ENCODE data around the gene TOPAZ1.

Gene TOPAZ1

DNA sequence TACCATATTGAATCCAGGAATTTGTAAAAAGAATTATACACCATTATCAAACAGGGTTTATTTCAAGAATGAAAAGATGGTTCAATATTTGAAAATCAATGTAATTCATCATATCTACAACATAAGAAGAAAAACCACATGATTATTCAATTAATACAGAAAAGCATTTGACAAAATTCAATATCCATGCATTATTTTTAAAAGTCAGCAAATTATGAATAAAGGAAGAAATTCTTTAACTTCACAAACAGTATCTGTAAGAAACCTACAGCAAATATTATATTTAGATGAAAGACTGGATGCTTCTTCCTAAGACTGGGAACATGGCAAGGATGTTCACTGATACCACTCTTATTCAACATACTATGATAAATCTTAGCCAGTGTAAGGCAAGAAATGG, 55.6 kb downstream of the TOPAZ1 start:
- no peaks in the 10 kb centered on the region for H4K20me1 ChIP-seq (ENCODE audit: low read depth, low read length)
- no peaks in the 10 kb centered on the region for H3K9me2 ChIP-seq (replicated peaks; ENCODE audit: insufficient read depth, low read length)
- H3K79me2 ChIP-seq (ENCODE audit: insufficient read depth, low read length): no peaks in the 10 kb centered on the region
- TF ChIP-seq, protein P1, sequence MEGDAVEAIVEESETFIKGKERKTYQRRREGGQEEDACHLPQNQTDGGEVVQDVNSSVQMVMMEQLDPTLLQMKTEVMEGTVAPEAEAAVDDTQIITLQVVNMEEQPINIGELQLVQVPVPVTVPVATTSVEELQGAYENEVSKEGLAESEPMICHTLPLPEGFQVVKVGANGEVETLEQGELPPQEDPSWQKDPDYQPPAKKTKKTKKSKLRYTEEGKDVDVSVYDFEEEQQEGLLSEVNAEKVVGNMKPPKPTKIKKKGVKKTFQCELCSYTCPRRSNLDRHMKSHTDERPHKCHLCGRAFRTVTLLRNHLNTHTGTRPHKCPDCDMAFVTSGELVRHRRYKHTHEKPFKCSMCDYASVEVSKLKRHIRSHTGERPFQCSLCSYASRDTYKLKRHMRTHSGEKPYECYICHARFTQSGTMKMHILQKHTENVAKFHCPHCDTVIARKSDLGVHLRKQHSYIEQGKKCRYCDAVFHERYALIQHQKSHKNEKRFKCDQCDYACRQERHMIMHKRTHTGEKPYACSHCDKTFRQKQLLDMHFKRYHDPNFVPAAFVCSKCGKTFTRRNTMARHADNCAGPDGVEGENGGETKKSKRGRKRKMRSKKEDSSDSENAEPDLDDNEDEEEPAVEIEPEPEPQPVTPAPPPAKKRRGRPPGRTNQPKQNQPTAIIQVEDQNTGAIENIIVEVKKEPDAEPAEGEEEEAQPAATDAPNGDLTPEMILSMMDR (IDR thresholded peaks at IDR 0.05; ENCODE audit: insufficient read depth, low read length, poor library complexity, severe bottlenecking): no peak
- no peak overlapping the region for H3K4me3 ChIP-seq (ENCODE audit: insufficient read depth, low read length, poor library complexity, severe bottlenecking)
- H3F3A ChIP-seq (ENCODE audit: insufficient read depth): no peaks in the 10 kb centered on the region
- H3K9me3 ChIP-seq (ENCODE audit: insufficient read depth, low read length): no peaks in the 10 kb centered on the region
- H3K27me3 ChIP-seq (ENCODE audit: low read length): no peaks in the 10 kb centered on the region
- no peak overlapping the region for H2AFZ ChIP-seq (ENCODE audit: low read depth, low read length, severe bottlenecking)
- no peaks in the 10 kb centered on the region for H3K36me3 ChIP-seq (ENCODE audit: low read length)
- H3K9ac ChIP-seq (ENCODE audit: low read length): no peak overlapping the region
- H3K27ac ChIP-seq (ENCODE audit: low read depth, low read length): no peak overlapping the region
- H3K4me2 ChIP-seq (ENCODE audit: low read depth, low read length, poor library complexity, severe bottlenecking): no peak overlapping the region

- no peaks in the 10 kb centered on the region for H3K36me3 ChIP-seq (ENCODE audit: low read length)
- H3K27ac ChIP-seq (ENCODE audit: low read depth, low read length): no peak overlapping the region
- no peaks in the 10 kb centered on the region for H3K79me2 ChIP-seq (ENCODE audit: insufficient read depth, low read length)
- H4K20me1 ChIP-seq (ENCODE audit: low read depth, low read length): no peaks in the 10 kb centered on the region
- no peaks in the 10 kb centered on the region for H3K27me3 ChIP-seq (ENCODE audit: low read length)
- H3K4me2 ChIP-seq (ENCODE audit: low read depth, low read length, poor library complexity, severe bottlenecking): no peak overlapping the region
- no peak for TF ChIP-seq EZH2phosphoT487 (conservative IDR thresholded peaks at IDR 0.05; ENCODE audit: low read length)
- TF ChIP-seq, protein P1 (IDR thresholded peaks at IDR 0.05; ENCODE audit: insufficient read depth, low read length, poor library complexity, severe bottlenecking): no peak
- H3F3A ChIP-seq (ENCODE audit: insufficient read depth): no peaks in the 10 kb centered on the region
- H2AFZ ChIP-seq (ENCODE audit: low read depth, low read length, severe bottlenecking): no peak overlapping the region
- H3K9me3 ChIP-seq (ENCODE audit: insufficient read depth, low read length): no peaks in the 10 kb centered on the region
- no peaks in the 10 kb centered on the region for H3K9me2 ChIP-seq (replicated peaks; ENCODE audit: insufficient read depth, low read length)
- H3K4me3 ChIP-seq (ENCODE audit: insufficient read depth, low read length, poor library complexity, severe bottlenecking): no peak overlapping the region
- no peak overlapping the region for H3K9ac ChIP-seq (ENCODE audit: low read length)
These were observed 60.1 kb downstream of the TOPAZ1 start for GRCh38 chr3:44301746-44302145.

GRCh38 chr3:44309500-44309899, 67.8 kb downstream of the TOPAZ1 start:
- Histone ChIP-seq H3K4me3 (ENCODE audit: insufficient read depth, low read length, poor library complexity, severe bottlenecking) (no peak overlapping the region), H3K9ac (ENCODE audit: low read length) (no peak overlapping the region), H3K79me2 (ENCODE audit: insufficient read depth, low read length) (no peaks in the 10 kb centered on the region), H2AFZ (ENCODE audit: low read depth, low read length, severe bottlenecking) (no peak overlapping the region), H3K27me3 (ENCODE audit: low read length) (no peaks in the 10 kb centered on the region), H3K27ac (ENCODE audit: low read depth, low read length) (no peak overlapping the region), H3K9me3 (ENCODE audit: insufficient read depth, low read length) (no peaks in the 10 kb centered on the region), H3K9me2 (replicated peaks; ENCODE audit: insufficient read depth, low read length) (no peaks in the 10 kb centered on the region), H4K20me1 (ENCODE audit: low read depth, low read length) (no peaks in the 10 kb centered on the region), H3K4me2 (ENCODE audit: low read depth, low read length, poor library complexity, severe bottlenecking) (no peak overlapping the region), H3F3A (ENCODE audit: insufficient read depth) (no peaks in the 10 kb centered on the region), H3K36me3 (ENCODE audit: low read length) (no peaks in the 10 kb centered on the region)
- TF ChIP-seq, protein P1 (IDR thresholded peaks at IDR 0.05; ENCODE audit: insufficient read depth, low read length, poor library complexity, severe bottlenecking): no peak
- no peak for TF ChIP-seq EZH2phosphoT487 (conservative IDR thresholded peaks at IDR 0.05; ENCODE audit: low read length)

DNA sequence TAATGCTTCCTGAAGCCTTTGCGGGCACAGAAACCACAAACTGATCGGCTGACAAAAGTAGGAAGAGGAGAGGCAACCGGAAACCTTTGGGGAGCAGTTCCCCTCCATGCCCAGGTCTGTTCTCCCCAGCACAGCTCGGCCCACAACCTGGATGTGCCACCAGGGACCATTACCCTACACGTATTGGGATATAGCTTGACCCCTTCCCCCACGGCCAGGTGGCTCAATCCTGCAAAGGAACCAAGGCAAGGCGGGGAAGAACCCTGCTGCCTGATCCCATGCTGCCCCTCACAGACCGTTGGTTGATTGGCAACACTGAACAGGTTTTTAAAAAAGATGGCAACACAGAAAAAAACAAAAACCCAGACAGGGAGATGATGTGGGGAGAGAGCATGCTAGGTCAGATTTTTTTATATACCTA, 77.2 kb downstream of the TOPAZ1 start:
- Histone ChIP-seq H3F3A (ENCODE audit: insufficient read depth) (no peaks in the 10 kb centered on the region), H3K9ac (ENCODE audit: low read length) (no peak overlapping the region), H3K9me2 (replicated peaks; ENCODE audit: insufficient read depth, low read length) (no peaks in the 10 kb centered on the region), H3K79me2 (ENCODE audit: insufficient read depth, low read length) (no peaks in the 10 kb centered on the region), H3K4me3 (ENCODE audit: insufficient read depth, low read length, poor library complexity, severe bottlenecking) (no peak overlapping the region), H3K27me3 (ENCODE audit: low read length) (no peaks in the 10 kb centered on the region), H2AFZ (ENCODE audit: low read depth, low read length, severe bottlenecking) (no peak overlapping the region), H4K20me1 (ENCODE audit: low read depth, low read length) (no peaks in the 10 kb centered on the region), H3K4me2 (ENCODE audit: low read depth, low read length, poor library complexity, severe bottlenecking) (no peak overlapping the region), H3K27ac (ENCODE audit: low read depth, low read length) (no peak overlapping the region), H3K9me3 (ENCODE audit: insufficient read depth, low read length) (no peaks in the 10 kb centered on the region), H3K36me3 (ENCODE audit: low read length) (no peaks in the 10 kb centered on the region)
- no peak for TF ChIP-seq EZH2phosphoT487 (conservative IDR thresholded peaks at IDR 0.05; ENCODE audit: low read length)
- TF ChIP-seq, protein P1 (IDR thresholded peaks at IDR 0.05; ENCODE audit: insufficient read depth, low read length, poor library complexity, severe bottlenecking): no peak

Data from SU-DHL-6 (cell line).